Activated CD8-positive, alpha-beta memory T cell treated with anti-CD3 and anti-CD28 coated beads, Interleukin-2, amount 50 U/mL, for 1 hour (primary cell): ENCODE results near the gene C4orf17.
"Not testable (repeated sequence)": the region's sequence is repeated elsewhere in the genome, so short reads cannot be mapped to it uniquely, and the experiment has no call there.

Source experiments
- DNase-seq: peaks from one replicate; pipeline ENCODE4 v3.0.0-alpha.2; 2020; ENCODE audit errors: extremely low read depth

Gene C4orf17

DNA sequence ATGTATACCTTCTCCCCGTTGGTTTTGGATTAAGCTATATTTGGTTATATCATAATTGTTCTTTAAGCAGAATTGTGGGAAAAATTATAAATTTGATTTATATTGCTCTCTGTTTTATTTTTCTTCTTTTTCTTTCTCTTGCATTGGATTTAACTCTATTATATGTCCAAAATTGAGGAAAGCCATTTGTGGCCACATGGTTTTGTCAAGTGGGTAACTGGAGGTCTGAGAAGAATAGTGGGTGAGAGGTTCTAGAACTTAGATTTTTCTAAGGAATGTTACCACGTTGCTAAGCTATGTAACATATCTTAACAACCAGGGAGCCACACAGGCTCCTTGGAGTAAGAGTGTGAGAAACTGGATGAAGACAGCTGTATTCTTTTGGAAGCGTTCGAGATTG lies at the start of gene C4orf17:
Gene C4orf17 (plus strand): TSS at position 301 of the 400 bp plus-strand sequence. CDS start 2,061 bp downstream, outside the sequence.
- no peak for DNase-seq

GRCh38 chr4:99461623-99462401 lies 49.0 kb upstream of the C4orf17 start:
- no peak for DNase-seq

- DNase-seq = no peak
These were observed 47.9 kb upstream of the C4orf17 start for GRCh38 chr4:99462875-99463464.

GRCh38 chr4:99463566-99463965 lies 47.3 kb upstream of the C4orf17 start:
- no peak for DNase-seq

GRCh38 chr4:99467887-99468286 lies 42.9 kb upstream of the C4orf17 start:
- no peak for DNase-seq

- DNase-seq = no peak
These were observed 41.9 kb upstream of the C4orf17 start for GRCh38 chr4:99468889-99469288.

GRCh38 chr4:99471349-99471748 lies 39.5 kb upstream of the C4orf17 start:
- no peak for DNase-seq

DNA sequence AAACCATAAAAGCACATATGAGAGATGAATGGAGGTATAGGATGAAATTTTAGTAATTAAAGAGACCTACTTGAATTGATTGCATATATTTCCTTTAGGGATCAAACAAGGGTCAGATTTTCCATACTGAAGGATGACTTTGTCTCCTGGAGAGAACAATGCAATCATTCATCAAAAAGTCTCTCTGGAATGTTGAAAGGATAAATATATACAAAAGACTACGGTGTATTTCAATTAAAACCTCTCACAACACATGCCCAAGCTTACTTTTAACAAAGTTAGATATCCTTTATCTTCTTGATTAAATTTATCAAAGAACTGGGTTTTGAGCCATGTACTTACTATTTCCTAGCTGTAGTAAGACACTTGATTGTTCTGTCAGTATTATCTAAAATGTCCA lies 38.9 kb upstream of the C4orf17 start:
- no peak for DNase-seq

DNA sequence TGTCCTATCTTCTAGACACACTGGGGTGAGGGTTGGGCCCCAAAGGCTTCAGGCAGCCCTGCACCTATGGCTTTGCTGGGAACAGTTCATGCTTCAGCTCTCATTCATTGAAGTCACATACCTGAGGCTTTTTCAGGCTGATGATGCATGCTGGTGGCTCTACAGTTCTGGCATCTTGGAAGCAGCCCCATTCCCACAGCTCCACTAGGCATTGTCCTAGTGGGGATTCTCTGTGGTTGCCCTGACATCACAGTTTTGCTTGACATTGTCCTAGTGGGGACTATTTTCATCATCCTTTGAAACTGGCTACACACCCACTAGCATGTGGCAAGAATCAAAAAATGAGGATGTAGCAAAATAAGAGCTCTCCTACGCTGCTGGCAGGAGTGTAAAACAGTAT lies 37.7 kb upstream of the C4orf17 start:
- no peak for DNase-seq

GRCh38 chr4:99483636-99484035 lies 27.2 kb upstream of the C4orf17 start:
- no peak for DNase-seq

DNA sequence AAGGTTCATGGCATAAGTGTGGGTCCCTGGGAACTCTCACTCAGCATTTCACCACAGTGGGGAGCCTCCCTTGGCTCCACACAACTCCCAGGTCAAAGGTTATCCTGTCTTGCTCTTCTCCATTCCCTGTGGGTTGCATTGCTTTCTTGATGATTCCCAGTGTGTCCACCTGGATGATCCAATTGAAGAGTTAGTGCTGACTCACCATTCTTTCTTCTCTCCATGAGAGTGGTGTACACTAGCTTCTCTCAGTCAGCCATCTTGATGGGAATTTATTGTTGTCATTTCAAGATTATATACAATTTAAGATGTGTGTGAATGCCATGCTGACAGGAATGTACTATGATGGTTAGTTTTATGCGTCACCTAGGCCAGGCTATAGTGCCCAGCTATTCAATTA lies 25.6 kb upstream of the C4orf17 start:
- DNase-seq = no peak

- not testable (repeated sequence) for DNase-seq
These were observed 24.2 kb upstream of the C4orf17 start for GRCh38 chr4:99486648-99487047.

GRCh38 chr4:99490286-99490685 lies 20.5 kb upstream of the C4orf17 start:
- DNase-seq = no peak

DNA sequence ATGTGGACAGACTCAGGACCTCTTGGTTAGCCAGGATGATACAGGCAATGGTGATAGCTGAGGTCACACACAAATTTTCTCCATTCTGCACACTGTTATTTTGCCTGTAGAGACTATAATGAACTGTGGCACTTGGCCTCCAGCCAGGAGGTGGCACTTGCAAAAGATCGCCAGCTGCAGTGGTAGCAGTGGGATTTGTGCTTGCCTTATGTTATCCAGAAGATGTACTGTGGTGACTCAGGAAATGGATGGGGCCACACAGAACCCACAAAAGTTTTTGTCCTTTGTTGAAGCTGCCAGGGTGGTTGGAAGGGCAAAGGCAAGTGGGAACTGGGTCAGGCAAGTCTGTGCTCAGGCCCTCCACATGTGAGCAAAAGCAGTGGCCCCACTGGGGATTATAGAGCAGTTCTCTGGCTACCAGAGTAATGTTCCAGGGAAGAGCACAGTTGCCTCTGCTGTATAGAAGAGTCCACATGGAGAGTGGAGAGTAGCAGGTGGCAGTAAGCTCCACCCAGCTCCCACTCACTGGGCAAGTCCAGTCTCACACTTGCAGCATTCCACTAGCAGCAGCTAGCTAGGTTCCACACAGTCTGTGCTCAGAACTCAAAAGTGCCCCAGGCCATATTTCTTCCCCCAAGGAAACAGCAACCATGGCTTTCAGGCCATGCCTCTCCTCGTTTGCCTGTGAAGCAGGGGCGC lies 5.9 kb upstream of the C4orf17 start:
- DNase-seq = no peak

DNA sequence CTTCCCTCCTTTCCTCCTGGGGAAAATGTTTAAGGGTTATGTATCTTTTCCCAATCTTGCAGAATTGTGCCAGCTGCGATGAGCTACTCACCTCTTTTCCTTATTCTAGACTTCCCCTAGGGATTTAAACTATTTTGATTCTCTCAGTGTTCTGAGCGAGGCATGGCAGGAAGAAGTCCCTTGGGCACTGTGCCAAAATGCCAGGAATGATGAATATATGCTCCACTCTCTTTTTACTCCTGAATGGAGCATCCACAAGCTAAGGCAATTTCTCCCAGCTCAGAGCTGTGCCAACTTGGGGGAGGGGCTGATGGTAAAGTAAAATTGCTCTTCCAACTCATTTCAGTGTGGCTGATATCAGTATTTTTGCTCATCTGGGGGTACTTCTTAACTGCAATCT lies 4.0 kb upstream of the C4orf17 start:
- DNase-seq = no peak

DNA sequence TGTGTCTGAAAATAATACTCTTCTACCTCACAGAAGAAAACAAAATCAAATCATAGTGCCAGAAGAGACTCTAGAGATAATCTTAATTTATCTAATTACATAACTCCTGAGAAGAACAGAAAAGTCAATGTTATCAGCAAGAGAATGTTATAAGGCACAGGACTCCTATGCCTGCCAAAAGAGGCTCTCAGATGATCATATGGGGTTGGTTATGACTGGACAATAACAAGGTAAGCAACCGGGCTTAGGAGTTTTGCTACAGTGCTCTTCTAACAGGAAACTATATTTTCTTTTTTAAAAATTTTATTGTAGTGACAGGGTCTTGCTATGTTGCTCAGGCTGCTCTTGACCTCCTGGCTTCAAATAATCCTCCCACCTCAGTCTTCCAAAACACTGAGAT lies 3.5 kb upstream of the C4orf17 start:
- no peak for DNase-seq

DNA sequence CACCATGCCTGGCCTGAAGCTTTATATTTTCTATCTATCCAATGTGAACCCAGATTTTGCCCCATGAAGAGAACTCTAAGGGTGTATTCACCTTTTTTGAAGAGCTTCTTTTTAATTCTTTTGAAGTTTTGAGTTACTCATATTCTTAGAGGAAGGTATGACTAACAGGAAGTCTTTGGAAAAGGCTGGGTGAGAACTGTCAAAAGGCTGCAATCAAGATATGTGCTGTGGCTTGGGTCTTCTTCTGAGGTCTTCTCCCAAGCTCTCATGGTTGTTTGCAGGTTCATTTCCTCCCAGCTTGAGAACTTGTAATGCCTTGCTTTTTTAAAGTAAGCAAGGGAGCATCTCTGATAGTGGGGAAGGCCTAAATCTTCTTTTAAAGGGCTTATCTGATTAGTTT lies 3.1 kb upstream of the C4orf17 start:
- DNase-seq = peak; percentile 4

- DNase-seq = no peak
These were observed 7.9 kb downstream of the C4orf17 start for GRCh38 chr4:99518601-99519295.

GRCh38 chr4:99529228-99529627 lies 18.4 kb downstream of the C4orf17 start:
- no peak for DNase-seq

GRCh38 chr4:99529956-99530355 lies 19.1 kb downstream of the C4orf17 start:
- DNase-seq = no peak

DNA sequence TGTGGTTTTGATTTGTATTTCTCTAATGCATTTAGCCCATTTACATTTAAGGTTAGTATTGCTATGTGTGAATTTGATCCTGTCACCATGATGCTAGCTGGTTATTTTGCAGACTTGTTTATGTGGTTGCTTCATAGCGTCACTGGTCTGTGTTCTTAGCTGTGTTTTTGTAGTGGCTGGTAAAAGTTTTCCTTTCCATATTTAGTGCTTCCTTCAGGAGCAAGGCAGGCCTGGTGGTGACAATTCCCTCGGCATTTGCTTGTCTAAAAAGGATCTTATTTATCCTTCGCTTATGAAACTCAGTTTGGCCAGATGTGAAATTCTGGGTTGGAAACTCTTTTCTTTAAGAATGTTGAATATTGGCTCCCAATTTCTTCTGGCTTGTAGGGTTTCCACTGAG lies 23.9 kb downstream of the C4orf17 start:
- not testable (repeated sequence) for DNase-seq

DNA sequence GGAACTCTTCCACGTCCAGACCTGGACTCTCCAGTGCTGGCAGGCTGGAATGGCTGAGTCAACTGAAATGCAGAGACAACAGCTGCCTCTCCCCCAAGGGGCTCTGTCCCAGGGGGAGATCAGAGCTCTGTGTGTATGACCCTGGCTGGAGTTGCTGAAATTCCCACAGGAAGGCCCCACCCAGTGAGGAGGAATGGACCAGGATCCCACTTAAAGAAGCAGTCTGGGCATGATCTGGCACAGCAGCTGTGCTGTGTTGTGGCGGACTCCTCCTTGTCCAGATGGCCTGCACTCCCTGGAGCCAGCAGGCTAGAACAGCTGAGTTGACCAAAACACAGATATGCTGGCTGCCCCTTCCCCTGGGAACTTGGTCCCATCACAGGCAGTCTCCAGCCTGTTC lies 25.4 kb downstream of the C4orf17 start:
- DNase-seq = no peak
